Activated T-helper 9 cell treated with anti-CD3 and anti-CD28 coated beads, Interleukin-2, amount 50 U/mL, for 16 hours (primary cell): ENCODE data around the gene CTIF.
A peak's percentile ranks its signal among the peaks of the same experiment; 100 is the strongest.

Experiments used
- DNase-seq: peaks from one replicate; pipeline ENCODE4 v3.0.0-alpha.2; 2020; ENCODE audit warnings: low read depth

The CTIF gene

DNA sequence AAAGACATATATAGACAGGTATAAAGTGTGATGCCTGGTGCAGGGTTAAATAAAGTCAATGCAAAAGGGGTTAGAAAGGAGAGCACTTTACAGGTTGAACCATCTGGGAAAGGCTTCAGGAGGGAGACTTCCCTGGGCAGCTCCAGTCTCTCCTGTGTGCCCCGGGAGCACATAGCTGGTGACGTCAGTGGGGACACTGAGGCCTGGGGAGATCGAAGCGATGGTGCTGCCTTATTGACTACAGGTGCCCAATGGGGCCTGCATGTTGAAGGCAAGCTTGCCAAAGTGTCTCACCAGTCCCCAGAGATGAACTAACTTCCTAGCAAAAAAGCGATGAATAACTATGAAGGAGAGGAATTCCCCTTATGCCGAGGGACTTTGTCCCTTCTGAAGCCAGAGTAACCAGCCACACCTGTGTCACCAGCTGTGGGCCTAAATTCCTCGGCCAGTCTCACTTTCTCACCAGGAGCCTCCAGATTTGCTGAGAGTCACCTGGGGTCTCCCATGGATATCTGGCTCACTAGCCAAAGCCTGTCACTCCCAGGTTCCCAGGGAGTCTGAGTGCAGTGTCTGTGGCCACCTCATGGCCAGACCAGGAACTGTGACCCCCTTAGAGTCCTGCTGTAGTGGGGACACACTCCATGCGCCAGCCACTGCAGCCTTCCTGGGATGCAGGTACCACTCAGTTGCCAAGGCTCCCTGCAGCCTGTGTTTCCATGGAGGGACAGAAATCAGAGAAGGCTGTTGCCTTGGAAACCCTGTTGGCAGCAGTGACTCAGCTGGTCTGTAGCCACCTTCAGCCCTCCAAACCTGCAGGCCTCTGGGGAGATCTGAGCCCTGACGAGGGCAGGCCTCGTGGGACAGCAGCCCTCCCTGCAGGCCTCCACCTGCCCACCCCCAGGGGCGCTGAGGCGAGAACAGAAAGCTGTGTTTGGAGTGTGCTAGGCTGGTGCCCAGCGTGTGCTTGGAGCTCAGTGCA lies 128.7 kb downstream of the CTIF start:
- no peak for DNase-seq

DNA sequence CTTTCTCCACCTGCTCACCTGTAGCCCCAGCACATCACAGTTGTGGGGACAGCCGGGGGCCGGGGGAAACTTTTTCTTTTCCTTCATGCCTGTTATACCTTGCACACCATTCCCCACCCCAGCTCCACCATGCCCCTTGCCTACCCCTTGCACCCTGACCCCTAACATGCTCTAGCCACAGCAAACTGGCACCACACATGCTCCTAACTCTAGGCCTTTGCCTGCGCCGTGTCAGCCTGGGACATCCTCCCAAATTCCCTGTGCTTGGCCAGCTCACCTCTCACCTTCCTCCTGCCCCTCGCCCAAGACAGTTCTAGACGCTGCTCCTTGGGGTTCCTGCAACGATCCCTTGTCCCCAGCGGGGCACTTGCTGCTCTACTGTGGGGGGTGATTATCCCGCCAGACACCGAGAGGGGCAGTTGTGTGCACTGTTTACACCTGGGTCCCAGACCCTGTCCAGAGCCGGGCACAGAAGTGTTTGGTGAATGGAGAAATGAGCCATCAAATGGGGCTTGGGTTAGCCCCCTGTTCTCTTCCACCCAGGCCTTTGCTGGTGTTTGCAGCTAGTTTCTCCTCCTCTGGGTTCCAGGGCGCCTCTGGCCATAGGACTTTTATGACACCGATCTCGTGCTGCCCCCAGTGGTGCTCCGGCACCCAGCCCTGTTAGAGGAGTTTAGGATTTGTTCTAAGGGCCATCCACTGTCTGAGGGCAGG lies 129.8 kb downstream of the CTIF start:
- no peak for DNase-seq

DNA sequence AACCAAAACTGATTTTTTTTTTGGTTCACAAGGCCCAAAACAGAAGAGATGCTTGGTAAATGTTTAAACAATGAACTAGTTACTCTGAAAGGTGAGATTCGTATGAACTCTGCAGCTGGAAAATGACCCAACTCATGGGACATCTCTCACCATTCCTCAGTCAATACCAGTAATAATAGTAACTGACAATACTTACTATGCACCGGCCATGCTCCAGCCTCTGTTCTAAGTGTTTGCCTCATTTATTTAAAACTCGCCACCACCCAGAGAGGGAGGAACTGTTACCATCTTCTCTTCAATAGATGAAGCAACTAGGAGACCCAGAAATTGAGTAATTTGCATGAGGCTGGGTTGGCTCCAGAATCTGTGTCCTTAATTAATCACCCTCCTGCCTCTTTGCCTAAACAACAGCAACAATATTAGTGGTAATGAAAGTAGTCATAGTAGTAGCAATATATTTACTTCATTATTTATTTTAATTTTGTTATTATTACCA lies 130.4 kb downstream of the CTIF start:
- no peak for DNase-seq

DNA sequence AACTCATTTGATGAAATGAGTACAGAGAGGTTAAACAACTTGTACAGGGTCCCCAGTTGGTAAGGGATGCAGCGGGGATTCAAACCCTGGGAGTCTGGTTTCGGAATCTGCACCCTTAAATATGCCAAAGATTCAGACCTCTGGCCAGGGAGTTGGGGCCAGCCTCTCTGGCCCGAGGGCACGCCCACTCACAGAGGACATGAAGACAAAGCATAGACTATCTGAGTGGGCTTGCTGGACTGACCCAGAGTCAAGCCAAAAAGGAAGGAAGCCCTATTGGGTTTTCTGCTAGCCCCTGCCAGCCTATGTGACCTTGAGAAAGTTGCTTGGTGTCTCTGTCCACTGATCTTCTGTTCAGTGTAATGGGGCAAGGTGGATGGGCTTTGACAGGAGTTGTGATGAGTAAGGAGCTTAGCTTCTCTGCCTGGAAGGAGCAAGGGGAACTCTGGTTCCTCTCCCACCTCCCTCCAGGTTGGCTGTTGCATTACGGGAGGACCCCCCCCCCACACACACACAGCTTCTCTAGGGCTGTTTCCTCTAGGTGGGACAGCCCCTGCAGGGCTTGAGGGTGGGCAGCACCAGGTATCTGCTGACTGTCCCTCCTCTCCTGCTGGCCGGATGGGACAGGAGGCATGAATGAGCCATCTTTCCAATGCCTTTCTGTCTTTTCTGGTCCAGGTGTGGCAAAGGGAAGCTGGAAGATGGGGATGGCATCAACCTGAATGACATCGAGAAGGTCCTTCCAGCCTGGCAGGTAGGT lies 131.3 kb downstream of the CTIF start:
- DNase-seq: no peak

DNA sequence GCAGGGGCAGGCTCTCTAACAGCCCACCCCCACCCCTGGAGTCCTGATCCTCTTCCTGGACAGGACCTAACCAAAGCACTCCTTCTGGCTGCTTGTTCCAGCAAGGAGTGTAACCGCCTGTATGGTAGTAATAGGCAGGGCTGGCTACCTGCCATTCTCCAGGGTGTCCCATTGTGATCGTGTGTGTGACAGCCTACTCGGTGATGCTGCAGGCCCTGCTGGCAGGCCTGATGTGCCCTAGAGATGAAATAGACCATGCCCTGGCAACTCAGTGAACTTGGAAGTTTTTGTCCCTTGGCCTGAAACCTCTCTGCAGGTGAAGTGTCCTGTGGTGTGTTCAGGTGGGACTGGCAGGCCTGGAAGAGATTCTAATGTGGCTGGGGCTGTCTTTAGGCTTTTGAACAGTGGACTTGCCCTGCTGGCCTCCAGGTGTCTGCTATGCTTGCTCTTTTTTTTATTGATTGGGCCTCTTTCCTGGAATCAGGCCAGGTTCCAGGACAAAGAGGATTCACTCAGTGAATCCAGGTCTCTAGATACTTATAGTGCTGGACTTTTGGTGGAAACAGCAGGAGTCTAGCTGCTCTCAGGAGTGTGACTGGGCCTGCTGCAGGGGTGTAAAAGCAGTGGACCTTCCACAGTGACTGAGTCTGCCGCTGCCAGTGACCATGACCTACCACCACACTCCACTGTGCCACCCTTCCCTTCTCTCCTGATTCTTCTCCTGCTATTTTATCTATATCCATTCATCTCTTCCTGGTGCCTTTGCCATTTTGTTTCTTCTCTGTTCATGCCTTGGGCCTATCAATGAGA lies 132.1 kb downstream of the CTIF start:
- no peak for DNase-seq

DNA sequence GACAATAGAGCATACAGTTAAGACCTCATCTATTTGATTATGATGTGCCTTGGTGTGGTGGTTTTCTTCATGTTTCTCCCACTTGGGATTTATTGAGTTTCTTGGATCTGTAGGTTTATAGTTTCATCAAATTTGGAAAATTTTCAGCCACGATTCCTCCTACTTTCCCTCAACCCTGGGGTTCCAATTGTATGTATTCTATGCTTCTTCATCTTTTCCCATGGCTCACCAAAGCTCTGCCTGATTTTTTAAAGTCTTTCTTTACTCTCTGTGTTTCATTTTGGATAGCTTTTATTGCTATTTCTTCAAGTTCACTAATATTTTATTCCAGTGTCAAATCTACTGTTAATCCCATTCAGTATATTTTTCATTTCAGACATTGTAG lies 132.7 kb downstream of the CTIF start:
- no peak for DNase-seq

DNA sequence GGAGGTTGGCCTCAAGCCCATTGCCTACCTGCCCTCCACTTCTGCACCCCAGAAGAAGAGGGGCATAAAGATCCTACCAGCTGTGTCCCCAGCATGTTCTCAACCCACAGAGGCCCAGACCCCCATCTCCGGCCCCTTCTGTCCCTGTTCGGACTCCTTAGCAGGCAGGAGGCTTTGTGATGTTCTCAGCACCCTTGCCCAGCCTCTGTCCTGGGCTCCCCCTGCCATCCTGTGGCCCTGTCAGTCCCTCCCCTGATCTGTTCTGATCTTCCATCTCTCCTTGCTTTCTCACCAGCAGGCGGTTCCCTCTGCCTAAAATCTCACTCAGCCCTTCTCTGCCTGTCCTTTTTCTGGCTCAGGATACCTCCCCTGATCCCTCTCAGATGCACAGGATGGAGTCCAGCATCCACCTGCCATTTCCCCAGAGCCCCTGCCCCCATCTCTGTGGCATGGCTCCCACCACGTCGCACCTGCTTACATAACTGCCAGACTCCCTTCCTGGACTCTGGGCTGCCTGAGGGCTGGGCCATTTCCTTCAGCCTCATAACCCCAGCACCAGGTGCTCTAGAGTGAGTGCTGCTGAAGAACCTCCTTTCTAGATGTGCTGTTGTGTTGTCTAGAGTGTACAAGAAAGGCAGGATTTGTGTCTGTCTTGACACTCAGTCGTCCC lies 134.0 kb downstream of the CTIF start:
- DNase-seq: no peak

DNA sequence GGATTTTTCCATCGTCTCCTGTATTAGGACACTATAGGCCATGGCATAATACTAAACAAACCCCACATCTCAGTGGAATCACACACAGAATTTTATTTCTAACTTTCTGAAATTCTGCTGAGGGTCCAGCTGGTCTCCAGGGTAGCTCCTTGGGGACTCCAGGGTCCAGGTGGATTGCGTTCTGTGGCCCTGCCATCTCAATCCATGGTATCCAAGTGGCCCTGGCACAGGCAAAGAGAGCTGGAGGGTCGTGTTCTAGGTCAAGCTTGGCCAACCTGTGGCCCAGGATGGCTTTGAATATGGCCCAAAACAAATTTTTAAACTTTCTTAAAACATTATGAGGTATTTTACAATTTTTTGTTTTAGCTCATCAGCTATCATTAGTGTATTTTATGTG lies 134.6 kb downstream of the CTIF start:
- DNase-seq: no peak

DNA sequence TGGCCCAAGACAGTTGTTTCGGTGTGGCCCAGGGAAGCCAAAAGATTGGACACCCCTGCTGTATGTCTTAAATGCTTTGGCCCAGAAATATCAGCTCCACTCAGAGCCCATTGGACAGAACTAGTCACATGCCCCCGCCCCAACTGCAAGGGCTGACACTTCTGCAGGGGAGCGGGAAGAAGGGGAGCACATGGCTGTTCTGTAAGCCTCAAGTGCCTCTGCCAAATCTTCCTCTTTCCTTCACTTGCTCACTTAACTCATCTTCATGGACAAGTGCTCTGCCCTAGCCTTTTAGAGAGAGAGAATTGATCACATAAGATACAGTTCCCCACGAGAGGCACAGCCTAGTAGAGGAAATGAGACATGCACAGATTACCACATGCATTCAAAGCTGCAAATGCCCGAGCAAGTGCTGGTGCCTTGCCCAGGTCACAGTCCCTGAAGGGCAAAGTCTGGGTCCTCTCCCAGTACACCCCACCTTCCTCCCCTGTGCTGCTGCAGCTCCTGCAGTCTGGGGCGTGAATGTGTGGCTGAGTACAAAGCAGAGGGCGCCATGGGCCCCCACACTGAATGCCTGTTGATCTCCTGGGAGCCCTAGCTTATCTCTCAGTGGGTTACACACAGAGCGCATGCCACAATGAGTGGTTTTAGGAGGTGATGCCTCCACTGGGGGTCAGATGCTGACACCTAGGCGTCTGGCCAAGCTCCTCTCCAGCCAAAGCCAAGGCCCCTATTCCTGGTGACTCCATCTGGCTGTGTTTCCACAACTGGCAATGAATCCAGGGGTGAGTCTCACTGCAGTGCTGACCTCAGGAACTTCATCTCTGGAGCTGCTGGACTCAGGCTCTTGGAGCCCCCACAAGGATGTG lies 135.3 kb downstream of the CTIF start:
- DNase-seq: no peak

DNA sequence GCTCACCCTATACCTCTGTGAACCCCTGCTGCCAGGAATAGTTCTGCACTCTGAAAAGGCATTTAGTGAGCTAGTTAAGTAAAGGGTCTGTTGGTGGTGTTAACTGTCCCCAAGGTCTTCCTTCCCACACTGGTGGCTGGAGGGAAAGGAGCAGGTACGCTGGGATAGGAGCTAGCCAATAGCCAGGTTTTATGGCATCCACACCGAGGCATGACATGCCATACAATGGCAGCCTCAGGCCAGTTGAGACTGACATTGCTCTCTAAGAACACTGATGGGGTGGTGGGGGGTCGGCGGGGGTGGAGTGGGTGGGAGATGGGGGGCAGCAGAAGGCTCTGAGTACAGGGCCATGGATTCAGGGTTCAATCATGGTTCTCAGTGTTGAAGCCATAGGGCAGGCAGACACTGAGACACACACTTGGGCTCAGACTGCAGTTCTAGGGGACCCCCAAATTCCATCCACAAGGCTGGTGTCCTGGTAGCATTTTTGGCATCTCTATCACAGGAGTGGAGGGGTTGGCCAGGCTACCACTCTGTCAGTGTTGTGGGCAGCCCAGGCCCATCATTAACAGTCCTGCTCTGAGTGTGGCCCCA lies 136.0 kb downstream of the CTIF start:
- no peak for DNase-seq

DNA sequence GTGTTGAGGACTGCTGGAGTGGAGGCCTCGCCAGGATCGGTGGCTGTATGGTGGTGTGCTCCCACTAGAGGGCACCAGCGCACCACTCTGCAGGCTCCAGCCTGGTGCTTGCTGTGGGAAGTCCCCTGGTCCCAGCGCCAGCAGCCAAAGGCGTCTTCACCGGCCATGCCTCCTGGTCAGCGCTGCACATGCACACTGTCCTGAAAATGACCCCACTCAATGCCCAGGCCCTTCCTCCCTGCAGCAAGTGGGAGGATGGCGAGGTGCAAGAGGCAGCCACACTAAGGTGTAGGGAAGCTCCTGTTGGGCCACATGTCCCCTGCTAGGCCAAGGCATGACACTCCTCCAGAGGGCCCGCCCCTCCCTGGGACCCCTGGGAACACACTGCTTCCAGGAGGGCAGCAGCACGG lies 136.5 kb downstream of the CTIF start:
- peak; percentile 73 for DNase-seq

DNA sequence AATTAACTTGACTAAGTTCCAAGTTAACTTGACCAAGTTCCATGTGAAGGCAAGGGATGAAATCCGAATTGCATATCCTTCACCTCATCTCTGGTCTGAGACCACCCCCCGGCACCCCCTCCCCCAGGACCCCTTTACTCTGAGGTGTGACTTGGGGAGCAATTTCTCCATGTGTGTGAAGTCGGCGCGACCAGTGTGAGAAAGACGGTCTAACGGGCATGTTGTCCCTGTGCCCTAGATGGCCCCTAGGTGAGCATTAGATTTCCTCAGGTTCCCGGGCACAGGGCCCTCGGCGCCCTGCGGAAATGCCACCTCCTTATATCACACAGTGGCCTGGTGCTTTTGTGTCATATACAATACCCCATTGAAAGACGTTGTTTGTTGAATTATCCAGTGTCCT lies 137.1 kb downstream of the CTIF start:
- no peak for DNase-seq

DNA sequence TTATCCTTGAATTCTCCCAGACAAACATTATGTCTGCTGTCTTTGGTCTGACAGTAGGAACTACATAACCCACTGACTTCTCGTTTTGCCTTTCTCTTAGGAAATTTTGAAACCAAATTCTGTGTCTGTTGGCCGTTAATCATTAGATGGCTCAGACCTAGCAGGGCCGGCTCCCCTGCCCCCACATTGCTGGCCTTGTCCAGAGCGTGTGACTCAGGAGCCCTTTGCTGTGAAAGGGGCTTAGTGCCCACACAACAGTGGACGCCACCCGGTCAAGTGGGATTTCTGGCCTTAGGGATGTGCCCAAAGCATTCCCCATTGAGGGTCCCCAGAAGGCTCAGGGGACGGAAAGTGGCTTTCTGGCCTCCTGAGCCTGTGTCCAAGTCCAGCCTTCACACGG lies 137.5 kb downstream of the CTIF start:
- DNase-seq: no peak

DNA sequence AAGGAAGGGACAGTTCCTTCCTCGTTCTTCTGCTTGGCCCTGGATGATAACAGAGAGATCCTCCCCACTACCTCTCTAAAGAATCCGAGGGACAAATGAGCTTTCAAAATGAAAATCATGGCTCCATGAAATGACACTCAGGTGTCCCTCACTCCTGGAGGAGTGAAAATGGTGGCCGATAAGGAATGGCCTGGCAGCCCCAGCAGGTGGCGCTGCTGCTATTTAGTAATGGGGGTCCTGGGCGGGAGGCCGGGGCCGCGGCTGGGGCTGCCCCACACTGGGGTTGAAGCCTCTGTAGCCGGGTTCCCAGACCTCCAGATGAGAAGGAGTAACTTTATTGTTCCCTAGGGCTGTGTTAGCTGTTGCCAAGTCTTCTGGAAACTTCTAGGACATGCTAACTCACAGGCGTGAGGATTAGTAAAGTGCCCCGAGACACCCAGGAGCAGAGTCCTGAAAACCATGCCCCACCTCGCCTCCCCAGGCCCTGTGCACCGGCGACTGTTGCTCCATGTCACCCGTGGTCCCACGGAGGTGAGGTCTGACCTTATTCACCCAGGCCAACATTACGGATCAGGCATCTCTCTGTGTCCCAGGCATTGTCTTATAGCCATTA lies 138.0 kb downstream of the CTIF start:
- peak; percentile 44 for DNase-seq

DNA sequence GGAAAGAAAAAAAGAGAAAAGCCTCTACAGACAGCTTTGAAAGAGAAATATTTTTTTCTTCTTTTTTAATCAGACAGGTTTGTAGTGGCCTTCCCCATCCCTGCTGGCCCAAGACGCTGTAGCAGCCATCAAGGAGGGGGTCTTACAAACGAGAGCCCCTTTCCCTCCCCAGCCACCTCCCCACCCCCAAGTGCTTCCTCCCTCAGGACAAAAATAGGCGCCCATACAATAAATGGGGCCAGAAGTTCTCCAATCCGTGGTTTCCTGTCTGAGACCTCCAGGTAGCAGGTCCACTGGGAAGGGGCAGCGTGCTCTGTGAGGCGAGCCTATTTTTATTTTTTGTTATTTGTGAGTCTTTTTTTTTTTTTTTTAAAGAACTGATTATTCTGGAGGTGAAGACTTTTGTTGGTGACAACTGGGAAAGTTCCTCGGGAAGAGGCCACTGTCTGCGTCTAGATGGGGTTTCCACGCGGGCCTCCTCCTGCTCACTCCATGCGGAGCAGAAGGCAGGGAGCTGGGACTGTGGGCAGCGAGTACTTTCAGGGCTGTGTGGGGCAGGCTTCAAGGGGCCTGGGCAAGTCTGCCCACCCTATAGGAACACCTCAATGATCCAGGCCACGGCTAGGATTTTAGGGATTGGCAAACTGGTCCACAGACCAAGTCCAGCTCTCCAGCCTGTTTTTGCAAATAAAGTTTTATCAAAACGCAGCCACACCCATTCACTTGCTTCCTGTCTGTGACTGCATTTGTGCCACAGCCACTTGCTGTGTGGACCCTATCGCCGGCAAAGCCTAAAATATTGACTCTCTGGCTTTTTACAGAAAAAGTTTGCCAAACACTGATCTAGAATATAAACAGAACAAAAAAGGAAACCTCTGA lies 139.6 kb downstream of the CTIF start:
- DNase-seq: no peak

DNA sequence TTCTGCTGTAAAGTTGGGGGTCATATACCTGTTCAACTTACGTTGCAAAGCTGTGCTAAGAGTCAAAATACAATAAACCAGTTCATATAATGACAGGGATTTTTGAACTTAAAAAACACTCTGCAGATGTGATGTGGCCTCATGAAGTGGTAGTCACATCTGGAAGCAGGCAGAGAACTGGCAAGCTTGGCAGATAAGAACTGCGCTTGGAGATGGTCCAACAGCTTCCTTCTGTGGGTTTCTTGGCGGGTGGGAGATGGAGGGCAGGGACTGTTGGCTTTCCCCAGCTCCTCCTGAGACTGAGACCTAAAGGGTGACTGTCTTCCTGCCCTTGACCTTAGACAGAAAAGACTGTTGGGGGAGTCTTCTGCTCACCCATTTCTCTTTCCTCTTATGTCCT lies 140.4 kb downstream of the CTIF start:
- DNase-seq: no peak

DNA sequence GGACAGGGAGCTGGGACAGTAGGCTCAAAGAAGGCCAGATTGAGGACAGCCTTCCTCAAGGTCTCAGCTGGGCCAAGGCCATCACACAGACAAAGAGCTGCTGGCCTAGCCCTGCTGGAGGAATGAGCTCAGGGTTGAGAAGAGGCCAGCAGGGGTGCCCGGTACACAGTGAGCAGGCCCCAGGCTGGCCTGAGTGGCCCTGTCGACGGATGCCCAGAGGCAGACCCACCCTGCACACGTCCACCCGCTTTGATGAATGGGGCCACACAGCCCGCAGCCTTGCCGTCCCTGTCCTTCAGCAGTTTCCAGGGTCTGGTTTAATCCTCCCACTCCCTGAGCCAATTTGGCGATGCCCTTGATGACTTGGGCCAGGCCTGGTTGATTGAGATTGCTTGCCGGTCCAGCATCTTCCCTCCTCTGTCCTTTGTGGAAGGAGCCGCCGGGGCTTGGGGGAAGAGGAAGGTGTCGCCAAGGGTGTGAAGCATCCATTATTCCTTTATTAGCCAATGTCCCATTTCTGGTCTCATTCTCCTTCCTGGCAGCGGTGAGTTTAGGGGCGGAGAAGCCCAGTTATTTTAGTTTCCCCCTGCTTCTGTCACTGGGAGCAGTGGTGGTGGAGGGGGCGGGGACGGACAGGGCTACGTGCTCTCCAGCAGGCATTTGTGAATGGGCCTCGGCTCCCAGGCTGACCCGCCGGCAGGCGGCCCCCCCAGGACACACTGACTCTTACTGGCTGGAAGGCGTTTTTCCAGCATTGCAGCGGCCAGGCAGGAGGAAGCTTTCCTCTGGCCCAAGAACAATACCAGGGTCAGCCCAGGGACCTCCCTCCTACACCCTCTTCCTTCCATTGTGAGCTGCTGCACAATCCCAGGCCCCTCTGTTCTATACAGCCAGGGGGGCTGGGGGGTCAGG lies 141.8 kb downstream of the CTIF start:
- no peak for DNase-seq
